K562 (cell line): ENCODE results near the gene IQGAP3. TPM values are rescaled to one million over a fixed set of nuclear protein-coding genes. Genes with fewer than 3 reads are reported as not detected.

Experiments
- CEBPZ ChIP-seq: fragments of 150-350 bp; IDR thresholded peaks from 2 replicates; pipeline ENCODE4 v1.6.1; 2014; ENCODE audit warnings: low read depth, mild to moderate bottlenecking, low read length, borderline replicate concordance
- E2F4 ChIP-seq: sonication (generic); formaldehyde crosslinking; IDR thresholded peaks from 2 replicates; pipeline ENCODE4 v1.8.0; 2022; ENCODE audit warnings: mild to moderate bottlenecking, low read depth, missing genetic modification reagents
- EZH2 ChIP-seq: IDR thresholded peaks from 2 replicates; pipeline ENCODE4 v1.6.1; 2012; ENCODE audit warnings: low read depth, mild to moderate bottlenecking, inconsistent platforms, low read length, borderline replicate concordance
- GABPB1 ChIP-seq: sonication (generic); formaldehyde crosslinking; IDR thresholded peaks from 2 replicates; pipeline ENCODE4 v1.8.0; 2022; ENCODE audit warnings: mild to moderate bottlenecking, missing genetic modification reagents
- GTF2E2 ChIP-seq: fragments of 200-800 bp; sonication (Bioruptor generic); IDR thresholded peaks from 2 replicates; pipeline ENCODE4 v1.6.1; 2016; ENCODE audit warnings: missing genetic modification characterization, missing compliant biosample characterization
- IRF1 ChIP-seq: sonication (generic); formaldehyde crosslinking; IDR thresholded peaks from 2 replicates; pipeline ENCODE4 v1.8.0; 2022; ENCODE audit warnings: missing genetic modification reagents, mild to moderate bottlenecking, borderline replicate concordance
- MAX ChIP-seq: sonication (generic); formaldehyde crosslinking; IDR thresholded peaks from 2 replicates; pipeline ENCODE4 v1.9.0; 2022; ENCODE audit warnings: mild to moderate bottlenecking, missing genetic modification reagents
- MITF ChIP-seq: IDR thresholded peaks from 2 replicates; pipeline ENCODE4 v1.6.1; 2014; ENCODE audit warnings: antibody characterized with exemption
- NRF1 ChIP-seq, 2 experiments: fragments of 450-650 bp; IDR thresholded peaks in 1 of 2; conservative IDR thresholded peaks in 1 of 2; 2 replicates each; pipeline ENCODE4 v1.6.1; 2014; ENCODE audit warnings: mild to moderate bottlenecking in 2 of 2
- PPARD ChIP-seq: fragments of 250-450 bp; sonication (Bioruptor Pico); IDR thresholded peaks from 2 replicates; pipeline ENCODE4 v1.8.0; 2022; ENCODE audit warnings: inconsistent platforms, mild to moderate bottlenecking, moderate library complexity
- PURB ChIP-seq: sonication (generic); formaldehyde crosslinking; IDR thresholded peaks from 2 replicates; pipeline ENCODE4 v1.9.0; 2021; ENCODE audit warnings: low read depth, mild to moderate bottlenecking, missing genetic modification reagents
- TFE3 ChIP-seq: fragments of 450-650 bp; formaldehyde crosslinking; IDR thresholded peaks from 2 replicates; pipeline ENCODE4 v1.4.0; 2020; ENCODE audit warnings: mild to moderate bottlenecking, mixed read lengths
- THRB ChIP-seq: fragments of 450-650 bp; formaldehyde crosslinking; conservative IDR thresholded peaks from 2 replicates; pipeline ENCODE4 v1.4.0; 2022; ENCODE audit warnings: mild to moderate bottlenecking, missing genetic modification characterization
- TOE1 ChIP-seq, 2 experiments: fragments of 450-650 bp in 1 of 2; sonication (generic) in 1 of 2; formaldehyde crosslinking in 1 of 2; IDR thresholded peaks; 2 replicates each; pipeline versions ENCODE4 v1.7.1 to v1.8.0; 2016 to 2022; ENCODE audit warnings: borderline replicate concordance in 2 of 2, mild to moderate bottlenecking in 2 of 2, antibody characterized with exemption in 1 of 2, inconsistent platforms in 1 of 2, low read depth in 1 of 2, missing genetic modification reagents in 1 of 2, moderate library complexity in 1 of 2
- ZNF146 ChIP-seq: IDR thresholded peaks from one replicate; pipeline ENCODE4 v1.6.1; 2018; ENCODE audit warnings: missing compliant biosample characterization; ENCODE audit not compliant: unreplicated experiment
- ZNF175 ChIP-seq: fragments of 200-800 bp; sonication (Bioruptor generic); IDR thresholded peaks from 2 replicates; pipeline ENCODE4 v1.6.1; 2016; ENCODE audit warnings: low read depth, mild to moderate bottlenecking, missing genetic modification characterization, missing compliant biosample characterization
- ZNF778 ChIP-seq: fragments of 450-650 bp; formaldehyde crosslinking; IDR thresholded peaks from 2 replicates; pipeline ENCODE4 v1.4.0; 2020; ENCODE audit warnings: mild to moderate bottlenecking, moderate library complexity
- polyA plus RNA-seq, 8 experiments: library from polyadenylated mRNA; depleted of rRNA in 4 of 8; stranded (reverse) in 5 of 8; unstranded in 3 of 8; fragments of >200 nt; fragmentation: Nextera tagmentation in 2 of 8; fragmentation: Illumina TruSeq in 1 of 8; extraction: Ambion mirVana in 2 of 8; extraction: Trizol in 1 of 8; gene quantifications; 2 replicates each; pipeline versions ENCODE4 v1.2.1 to v1.2.3, GENCODE V29; 2011 to 2014; ENCODE audit warnings: inconsistent platforms in 1 of 8, missing spikeins in 1 of 8
- total RNA-seq, 7 experiments: library from RNA; depleted of rRNA in 6 of 7; stranded (reverse); fragments of >200 nt in 6 of 7; fragmentation: Illumina TruSeq in 2 of 7; extraction: Trizol in 2 of 7; gene quantifications; 2 replicates each; pipeline versions ENCODE4 v1.2.1 to v1.2.3, GENCODE V29; 2011 to 2021; ENCODE audit warnings: low replicate concordance in 1 of 7

IQGAP3 gene
- total and polyA plus RNA-seq, 9 of the 15 experiments (the other 6 are each of a cell fraction or from before 2014, with no cell fraction given), result 1.4 to 16.6 (median 11.9) TPM

GRCh38 chr1:156572663-156573018 is 276 bp upstream of the IQGAP3 start (continued):
- TF ChIP-seq TFE3 (no peak), TOE1 (IDR thresholded peaks at IDR 0.05; ENCODE audit: borderline replicate concordance) (0 out of 2 replicates have a peak, but pooled peaks have one; percentile 3), TOE1 (CRISPR knock-in tag; IDR thresholded peaks at IDR 0.05; ENCODE audit: borderline replicate concordance, low read depth) (no peak), EZH2 (no peak), ZNF778 (no peak), ZNF146 (CRISPR knock-in tag) (no peak), ZNF175 (no peak), MITF (no peak), THRB (no peak), IRF1 (CRISPR knock-in tag) (no peak), GTF2E2 (no peak), MAX (CRISPR knock-in tag) (0 out of 2 replicates have a peak, but pooled peaks have one; percentile 0), NRF1 (conservative IDR thresholded peaks at IDR 0.05 in 1 of 2, IDR thresholded peaks at IDR 0.05 in 1 of 2) (0 out of 4 replicates have a peak, but pooled peaks of 1 of the 2 experiments have one; percentile 7), CEBPZ (no peak), PURB (no peak), E2F4 (CRISPR knock-in tag) (no peak), PPARD (CRISPR knock-in tag) (0 out of 2 replicates have a peak, but pooled peaks have one; percentile 40), GABPB1 (CRISPR knock-in tag) (no peak)
